HG03432 (cell line): ENCODE data around the gene POU4F3.
A peak's percentile ranks its signal among the peaks of the same experiment; 100 is the strongest.
"Not testable (repeated sequence)": the region's sequence is repeated elsewhere in the genome, so short reads cannot be mapped to it uniquely, and the experiment has no call there.

Source experiments
- ATAC-seq: cut with Tn5 transposase; IDR thresholded peaks from one replicate; pipeline ENCODE4 v1.9.1; 2021; ENCODE audit warnings: mild to moderate bottlenecking, moderate library complexity; ENCODE audit not compliant: unreplicated experiment

Gene POU4F3, protein sequence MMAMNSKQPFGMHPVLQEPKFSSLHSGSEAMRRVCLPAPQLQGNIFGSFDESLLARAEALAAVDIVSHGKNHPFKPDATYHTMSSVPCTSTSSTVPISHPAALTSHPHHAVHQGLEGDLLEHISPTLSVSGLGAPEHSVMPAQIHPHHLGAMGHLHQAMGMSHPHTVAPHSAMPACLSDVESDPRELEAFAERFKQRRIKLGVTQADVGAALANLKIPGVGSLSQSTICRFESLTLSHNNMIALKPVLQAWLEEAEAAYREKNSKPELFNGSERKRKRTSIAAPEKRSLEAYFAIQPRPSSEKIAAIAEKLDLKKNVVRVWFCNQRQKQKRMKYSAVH

DNA sequence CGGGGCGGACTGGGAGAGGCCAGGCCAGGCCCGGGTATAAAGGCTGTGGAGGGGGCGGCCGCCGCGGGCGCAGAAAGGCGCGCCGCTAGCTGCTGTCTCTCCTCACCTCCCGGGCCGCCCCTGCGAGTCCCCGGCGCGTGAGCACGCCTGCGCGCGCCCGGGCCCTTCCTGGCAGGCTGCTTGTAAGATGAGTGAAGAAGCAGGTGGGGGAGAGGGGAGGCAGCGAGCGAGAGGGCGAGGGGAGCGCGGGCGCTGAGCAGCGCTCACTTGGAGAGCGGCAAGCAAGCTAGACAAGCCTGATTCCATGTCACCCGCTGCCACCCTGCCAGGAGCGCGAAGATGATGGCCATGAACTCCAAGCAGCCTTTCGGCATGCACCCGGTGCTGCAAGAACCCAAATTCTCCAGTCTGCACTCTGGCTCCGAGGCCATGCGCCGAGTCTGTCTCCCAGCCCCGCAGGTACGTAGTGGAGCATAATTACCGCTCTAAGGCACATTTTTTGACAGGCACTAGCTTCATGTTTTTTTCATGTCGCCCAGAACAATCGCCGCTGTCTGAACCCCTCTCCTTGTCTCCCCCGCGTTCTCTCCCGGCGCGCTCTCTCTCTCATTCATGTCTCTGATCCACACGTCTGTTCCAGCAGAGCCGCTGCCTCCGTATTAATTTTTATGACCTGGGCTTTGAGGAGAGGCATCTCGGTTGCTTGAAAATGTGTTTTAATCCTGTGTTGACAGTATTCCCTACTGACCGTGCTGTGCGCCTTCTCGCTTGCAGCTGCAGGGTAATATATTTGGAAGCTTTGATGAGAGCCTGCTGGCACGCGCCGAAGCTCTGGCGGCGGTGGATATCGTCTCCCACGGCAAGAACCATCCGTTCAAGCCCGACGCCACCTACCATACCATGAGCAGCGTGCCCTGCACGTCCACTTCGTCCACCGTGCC is at the start of gene POU4F3:
Gene POU4F3 (plus strand): TSS at position 66 of the 941 bp plus-strand sequence. CDS start 274 bp downstream, at position 340.
- no peak for ATAC-seq

DNA sequence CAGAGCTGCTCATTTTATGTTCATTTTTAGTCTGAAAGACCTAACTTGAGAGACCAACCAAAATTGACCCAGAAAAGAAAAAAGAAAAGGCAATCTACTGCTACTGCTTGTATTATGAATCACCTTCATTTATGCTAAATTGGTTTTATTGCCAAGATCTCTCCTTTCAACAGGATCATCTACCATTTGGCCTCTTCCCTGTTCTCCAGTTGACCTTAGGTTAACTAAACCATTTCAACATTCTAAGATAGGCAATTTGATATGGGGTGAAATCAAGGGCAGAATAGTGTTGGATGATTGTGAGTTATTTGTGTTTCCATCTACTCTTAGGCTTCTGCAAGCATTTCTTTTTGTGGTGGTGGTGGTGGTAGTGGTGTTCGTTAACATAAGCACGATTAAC is 48.3 kb upstream of the POU4F3 start:
- no peak for ATAC-seq

DNA sequence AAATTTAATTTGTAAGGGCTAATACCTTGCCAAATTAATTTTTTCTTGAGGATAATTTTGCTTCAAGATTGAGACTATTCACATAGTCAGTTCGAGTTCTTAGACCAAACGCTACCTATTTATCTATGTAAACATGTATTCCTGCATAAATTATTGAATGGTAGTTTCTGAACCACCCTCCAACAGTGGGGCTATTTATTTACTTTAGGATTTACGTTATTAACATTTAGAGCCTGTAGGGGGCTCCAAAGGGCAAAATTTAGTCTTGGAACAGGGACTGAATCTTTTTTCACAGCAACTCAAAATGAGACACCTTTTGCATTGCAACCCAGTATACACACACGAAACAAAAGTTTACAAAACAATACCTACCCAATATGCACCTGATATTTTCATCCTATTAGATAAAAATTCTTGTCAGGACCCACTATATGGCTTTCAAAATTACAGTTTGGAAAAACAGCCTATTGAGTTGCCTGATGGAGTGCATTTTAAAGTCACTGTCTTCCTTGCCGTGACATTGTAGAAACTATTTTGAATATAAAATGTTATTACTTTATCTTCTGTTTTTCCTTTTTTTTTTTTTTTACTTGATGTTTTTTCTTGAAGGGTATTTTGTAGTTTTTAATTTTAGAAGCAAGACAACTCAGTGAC is 47.1 kb upstream of the POU4F3 start:
- ATAC-seq, result peak; percentile 91

DNA sequence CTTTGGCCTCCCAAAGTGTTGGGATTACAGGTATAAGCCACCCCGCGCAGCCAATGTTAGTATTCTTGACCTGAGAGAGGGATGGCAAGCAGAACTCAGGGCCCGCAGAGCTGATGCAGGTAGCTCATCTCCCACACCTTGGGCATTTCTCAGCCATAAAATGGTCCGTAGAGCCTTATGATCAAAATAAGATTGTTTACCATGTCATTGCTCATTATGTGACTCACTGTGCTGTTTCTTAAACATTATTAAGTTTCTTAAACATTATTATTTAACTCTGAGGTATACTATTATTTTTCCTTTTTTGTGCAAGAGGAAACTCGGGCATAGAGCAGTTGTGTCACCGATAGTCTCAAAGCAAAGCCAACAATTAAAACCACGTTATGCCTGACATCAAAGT is 42.4 kb upstream of the POU4F3 start:
- ATAC-seq, result no peak

DNA sequence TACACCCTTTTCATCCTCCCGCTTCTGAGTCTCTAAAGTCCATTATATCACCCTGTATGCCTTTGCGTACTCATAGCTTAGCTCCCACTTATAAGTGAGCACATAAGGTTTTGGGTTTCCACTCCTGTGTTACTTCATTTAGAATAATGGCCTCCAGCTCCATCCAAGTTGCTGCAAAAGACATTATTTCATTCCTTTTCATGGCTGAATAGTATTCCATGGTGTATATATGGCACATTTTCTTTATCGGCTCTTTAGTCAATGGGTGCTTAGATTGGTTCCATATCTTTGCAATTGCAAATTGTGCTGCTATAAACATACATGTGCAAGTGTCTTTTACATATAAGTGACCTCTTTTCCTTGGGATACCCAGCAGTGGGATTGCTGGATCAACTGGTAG is 39.7 kb upstream of the POU4F3 start:
- not testable (repeated sequence) for ATAC-seq

DNA sequence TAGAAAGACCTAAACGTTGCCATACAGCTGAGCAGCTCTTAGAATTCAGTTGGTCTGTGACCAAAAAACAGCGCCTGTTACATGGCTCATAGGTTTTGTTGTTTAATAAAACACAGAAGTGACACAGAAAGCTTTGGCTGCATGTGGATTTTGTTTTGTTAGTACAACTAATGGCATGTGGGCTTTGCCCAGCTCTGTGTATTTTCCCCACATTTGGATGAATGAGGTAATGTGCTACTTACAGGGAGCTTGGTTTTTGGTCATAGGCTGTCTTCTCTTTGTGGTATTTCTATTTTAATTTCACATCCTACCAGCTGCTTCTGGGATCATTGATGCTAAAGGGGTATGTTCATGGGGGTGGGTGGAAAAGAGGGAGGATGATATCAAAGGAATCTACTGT is 37.0 kb upstream of the POU4F3 start:
- no peak for ATAC-seq

DNA sequence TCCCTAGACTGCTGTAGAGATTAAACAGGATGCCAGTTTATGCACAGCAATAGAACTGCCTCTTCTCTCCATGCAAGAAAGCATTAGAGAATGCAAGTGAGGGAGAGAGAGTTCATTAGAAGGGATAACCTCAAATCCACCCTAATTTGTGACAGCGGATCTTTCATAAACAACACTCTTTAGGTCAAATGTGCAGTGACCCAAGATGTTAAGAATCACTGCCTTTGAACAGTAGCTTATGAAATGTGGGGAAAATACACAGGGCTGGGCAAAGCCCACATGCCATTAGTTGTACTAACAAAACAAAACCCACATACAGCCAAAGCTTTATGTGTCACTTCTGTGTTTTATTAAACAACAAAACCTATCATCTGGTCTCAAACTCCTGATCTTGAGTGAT is 36.2 kb upstream of the POU4F3 start:
- ATAC-seq, result no peak

DNA sequence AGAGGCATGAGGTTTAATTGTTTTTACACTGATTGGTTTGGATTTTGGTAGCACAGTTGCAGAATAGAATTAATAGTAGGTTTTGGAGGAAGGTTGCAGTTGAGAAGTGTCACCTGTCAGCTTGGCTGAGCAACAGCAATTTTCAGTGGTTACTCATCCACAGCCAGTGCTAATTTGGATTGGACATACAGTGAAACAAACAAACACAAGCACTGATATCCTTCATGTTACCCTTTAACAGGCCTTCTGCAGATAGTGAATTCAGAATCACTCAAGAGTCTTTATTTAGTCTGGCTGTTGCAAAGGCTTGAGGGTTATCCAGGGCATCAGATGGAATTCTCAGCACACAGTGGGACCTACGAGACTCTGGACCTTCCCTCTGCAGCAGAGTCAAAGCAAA is 31.8 kb upstream of the POU4F3 start:
- ATAC-seq, result no peak

DNA sequence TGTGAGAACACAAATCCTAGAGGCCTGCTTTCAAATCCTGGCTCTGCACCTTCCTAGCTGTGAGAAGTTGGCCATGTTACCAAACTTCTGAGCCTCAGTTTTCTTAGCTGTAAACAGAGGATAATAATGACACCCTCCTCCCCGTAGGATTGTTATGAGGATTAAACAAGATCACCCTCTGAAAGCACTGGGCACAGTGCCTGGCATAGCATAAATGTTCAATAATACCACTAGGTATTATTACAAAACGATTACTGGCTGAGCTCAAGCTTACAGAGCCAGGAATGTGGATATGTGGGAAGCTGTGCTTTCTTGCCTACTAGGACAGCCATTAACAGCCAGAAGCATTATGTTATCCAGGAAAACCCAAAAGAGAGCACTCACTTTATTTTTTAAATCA is 30.8 kb upstream of the POU4F3 start:
- no peak for ATAC-seq

DNA sequence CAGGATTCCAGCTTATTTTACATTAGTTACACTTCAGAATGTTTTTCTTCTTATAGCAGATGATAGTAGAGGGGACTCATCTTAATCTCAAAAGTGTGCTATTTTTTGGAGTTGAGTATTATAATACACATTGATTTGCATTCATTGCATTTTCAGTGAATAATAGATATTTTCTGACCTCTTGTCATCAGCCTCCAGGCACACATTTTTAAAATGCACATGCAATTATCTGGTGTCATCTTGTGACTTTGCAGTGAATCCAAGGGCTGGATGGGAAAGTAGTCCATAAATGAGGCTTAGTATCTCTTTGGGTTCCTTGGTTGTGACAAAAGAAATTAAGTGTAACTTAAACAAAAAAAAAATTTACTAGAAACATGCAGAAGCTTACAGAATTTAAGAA is 28.1 kb upstream of the POU4F3 start:
- ATAC-seq, result no peak

DNA sequence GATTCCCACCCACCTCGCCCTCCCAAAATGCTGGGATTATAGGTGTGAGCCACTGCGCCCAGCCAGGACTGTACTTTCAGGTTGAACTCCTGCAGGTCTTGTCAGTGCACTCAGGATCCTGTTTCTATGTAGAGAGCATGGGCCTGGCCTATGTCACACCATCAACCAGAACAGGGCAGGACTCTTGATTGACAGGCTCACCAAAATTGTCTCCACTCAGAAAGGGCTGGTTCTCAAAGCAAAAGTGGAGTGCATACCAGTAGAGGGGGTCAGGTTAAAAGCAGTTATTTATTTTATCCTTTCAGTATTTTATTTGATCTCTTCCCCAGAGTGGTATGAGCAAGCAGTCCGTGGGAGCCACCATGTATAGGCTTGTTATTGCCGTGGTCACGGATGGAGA is 27.4 kb upstream of the POU4F3 start:
- ATAC-seq, result no peak

DNA sequence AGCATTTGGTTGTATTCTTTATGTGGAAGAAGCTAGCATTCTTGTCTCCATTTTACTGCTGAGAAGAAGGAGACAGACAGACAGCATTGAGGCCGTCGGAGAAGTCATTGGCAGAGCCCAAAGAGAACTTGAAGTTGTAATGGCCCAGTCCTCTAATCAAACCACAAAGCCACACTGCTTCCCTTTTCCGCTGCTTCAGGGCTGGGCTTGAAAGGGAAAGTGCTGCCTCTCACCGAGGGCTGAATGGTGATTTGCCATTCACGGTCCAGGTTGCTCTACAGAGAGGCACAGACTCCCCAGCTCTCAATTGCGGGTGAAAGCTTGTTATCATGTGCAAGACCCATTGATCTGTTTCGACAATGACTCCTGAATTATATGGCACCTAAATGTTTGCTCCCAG is 25.6 kb upstream of the POU4F3 start:
- ATAC-seq, result peak; percentile 42

DNA sequence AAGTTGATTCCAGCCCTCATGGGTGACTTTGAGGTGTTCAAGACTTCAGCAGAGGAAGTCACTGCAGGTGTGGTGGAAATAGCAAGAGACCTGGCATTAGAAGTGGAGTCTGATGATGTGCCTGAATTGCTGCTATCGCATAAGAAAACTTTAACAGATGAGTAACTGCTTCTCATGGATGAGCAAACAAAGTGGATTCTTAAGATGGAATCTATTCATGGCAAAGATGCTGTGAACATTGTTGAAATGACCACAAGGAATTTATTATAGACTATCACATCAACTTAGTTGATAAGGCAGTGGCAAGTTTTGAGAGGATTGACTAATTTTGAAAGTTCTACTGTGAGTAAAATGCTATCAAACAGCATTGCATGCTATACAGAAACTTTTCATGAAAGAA is 17.1 kb upstream of the POU4F3 start:
- no peak for ATAC-seq

DNA sequence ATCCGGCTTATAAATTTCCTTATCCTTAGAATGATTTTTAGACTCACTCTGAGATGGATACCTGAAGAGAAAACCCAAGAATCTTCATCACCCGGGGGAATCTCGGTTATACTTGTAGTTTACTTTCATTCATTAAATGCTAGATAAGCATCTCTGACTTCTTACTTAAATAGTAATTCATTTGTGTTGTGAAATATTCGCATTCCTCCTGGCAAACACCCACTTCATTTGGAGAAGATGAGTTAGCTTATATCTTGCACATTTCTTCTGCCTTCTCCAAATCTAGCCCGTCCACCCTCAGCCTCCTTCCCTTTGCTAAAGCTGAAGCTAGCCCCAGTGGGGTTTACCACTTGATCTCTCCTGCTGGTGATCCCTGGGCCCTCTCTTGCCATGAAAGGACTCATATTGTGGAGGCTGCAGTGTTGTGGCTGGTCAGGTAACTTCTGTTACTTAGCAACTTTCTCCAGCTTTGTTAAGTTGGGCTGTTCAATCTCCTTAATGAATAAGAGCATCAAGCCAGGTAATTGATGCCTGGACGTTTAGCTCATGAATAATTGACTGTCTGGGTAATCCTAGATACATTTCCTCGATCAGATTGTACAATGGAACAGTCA is 11.3 kb upstream of the POU4F3 start:
- no peak for ATAC-seq

DNA sequence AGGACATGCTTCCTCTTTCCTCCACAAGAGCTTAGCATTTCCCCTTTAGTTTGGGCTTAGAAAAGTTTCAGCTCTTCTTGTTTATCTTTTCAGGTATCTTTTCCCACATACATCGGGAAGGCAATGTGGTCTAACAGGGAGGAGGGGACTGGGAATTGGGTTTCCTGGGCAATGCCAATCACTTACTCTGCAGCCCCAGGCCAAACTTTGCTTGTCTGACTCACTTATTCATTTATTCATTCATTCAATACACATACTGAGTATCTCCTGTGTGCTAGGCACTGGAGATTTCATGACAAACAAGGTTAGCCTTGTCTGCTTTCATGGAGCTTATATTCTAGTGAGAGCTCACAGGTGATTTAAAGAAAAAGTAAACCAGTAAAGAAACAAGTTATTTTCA is 10.7 kb upstream of the POU4F3 start:
- no peak for ATAC-seq

DNA sequence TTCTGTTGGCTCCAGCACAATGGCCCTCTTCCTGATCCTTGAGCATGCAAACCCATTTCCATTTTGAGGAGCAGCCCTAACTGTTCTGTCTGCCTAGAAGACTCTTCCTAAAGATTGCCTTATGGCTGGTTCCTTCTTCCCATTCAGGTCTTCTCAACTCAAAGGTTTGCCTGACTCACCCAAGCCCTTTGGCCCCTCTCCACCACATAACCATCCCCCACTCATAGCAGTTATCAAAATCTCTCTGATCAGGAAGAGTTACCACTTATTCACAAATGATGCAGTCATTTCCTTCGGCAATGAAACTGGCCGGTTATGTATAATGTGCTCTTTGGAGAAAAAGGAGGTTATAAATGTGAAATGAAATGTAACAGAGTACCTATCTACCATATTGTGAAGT is 8.9 kb upstream of the POU4F3 start:
- no peak for ATAC-seq

DNA sequence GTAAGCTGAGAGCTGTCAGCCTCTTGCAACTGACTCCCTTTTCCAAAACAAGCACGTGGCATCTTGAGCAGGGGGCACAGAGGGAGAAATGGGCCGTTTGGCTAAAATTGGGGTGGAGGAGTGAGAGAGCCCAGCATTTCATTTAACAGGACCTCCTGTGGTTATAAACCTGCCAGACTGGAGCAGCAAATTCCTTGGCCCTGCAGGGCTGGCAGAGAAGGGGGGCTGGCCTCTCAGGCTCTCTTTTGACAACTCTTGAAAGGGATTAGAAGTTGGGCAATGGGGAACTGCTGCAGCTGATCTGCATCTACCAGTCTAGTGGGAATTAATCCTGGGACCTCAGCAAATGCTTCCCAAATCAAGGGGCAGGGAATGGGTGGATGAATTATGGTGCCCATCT is 7.2 kb upstream of the POU4F3 start:
- no peak for ATAC-seq

DNA sequence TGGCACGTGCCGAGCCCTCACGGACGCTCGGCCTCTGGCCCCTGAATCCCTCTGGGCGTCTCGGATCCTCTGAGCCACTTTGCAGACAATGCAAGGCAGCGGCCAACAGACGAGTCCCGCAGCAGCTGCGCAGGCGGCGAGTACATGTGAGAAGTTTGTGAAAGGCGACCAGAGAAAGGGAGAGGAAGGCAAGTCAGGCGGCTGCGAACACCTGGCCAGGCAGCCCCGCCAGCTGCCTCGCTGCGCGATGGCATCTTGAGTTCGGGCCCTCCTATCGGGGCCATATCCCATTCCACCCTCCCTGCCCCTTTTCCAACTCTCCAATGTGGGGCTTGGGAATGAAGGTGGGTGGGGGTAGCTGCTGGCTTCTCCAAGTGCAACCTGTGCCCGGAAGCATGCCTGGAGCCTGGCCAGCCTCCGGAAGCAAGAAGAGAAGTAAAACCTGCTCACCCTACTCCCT is 4.5 kb upstream of the POU4F3 start:
- ATAC-seq, result no peak

DNA sequence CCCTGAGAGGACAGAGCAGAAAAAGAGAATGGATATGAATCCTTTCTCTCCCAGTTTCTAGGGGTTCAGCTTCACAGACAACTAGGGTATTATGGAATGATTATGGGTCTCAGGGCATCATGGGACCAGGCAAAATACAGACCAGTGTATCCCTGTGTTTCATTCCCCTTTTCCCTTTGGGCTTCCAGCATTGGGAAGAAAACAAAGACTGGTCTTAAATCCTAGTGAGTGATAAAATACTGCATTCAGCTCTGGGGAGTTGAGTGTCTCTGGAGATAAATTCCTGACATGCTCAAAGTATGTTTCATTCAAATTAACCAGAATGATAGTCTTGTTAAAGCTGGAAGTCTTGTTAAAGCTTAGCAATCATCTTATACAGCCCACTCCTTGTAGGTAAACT is 2.4 kb upstream of the POU4F3 start:
- ATAC-seq, result no peak

DNA sequence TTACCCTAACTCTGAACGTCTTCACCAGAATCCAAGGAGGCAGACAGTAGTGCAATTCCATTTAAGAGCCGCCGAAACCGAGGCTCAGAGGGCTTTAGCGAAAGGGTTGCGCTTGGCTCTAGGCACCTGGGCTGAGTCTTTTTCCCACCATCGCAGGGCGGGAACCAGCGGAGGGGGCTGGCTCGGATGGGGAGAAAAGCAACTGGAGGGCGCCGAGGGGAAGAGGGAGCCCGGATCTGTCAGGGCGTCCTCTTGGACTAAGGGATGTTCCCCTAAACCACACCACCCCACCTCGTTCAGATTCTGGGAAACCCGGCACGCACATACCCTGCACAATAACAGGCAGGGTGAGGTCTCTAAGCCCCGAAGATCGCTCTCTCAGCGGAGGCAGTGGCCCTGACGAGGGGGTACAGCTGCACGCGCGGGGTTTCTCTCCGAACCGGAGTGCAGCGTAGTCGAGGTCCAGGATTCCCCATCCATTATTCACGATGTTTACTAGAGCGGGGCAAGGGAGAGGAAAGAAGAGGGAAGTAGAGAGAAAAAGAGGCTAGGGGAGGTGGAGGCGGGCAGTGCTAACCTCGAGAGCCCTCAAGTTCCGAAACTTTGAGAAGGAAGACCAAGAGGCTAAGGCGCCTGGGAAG is 1.3 kb upstream of the POU4F3 start:
- ATAC-seq, result no peak

DNA sequence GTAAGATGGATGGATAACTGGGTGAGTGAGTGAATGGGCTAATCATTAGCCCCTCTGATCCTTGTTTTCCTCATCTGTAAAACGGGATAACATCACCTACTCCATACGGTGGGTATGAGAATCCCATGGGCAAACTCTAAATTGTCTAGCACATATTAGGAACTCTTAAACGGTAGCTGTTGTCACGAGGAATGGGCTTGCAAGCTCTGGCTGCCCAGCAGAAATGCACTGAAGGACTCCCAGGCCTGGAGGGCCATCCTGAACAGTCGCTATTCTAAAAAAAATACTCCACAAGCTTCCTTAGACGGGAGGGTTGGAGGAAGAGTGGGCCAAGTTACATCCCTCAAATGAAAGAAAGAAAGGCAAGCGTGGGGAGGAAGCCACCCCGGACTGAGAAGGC is 711 bp upstream of the POU4F3 start:
- no peak for ATAC-seq
